HG02973 (cell line): Measurements from ENCODE around the gene NOL3.

Experiments used
- ATAC-seq: cut with Tn5 transposase; IDR thresholded peaks from one replicate; pipeline ENCODE4 v1.9.1; 2021; ENCODE audit warnings: moderate library complexity; ENCODE audit not compliant: unreplicated experiment

NOL3 gene

GRCh38 chr16:67204076-67204475 lies 33.7 kb downstream of the NOL3 start:
- no peak for ATAC-seq

- ATAC-seq, result no peak
Measured at GRCh38 chr16:67206129-67206837, 35.9 kb downstream of the NOL3 start.

GRCh38 chr16:67206838-67207248 lies 36.5 kb downstream of the NOL3 start:
- no peak for ATAC-seq

- no peak for ATAC-seq
Measured at GRCh38 chr16:67207249-67208091, 37.1 kb downstream of the NOL3 start.

GRCh38 chr16:67208154-67208896 lies 38.0 kb downstream of the NOL3 start:
- no peak for ATAC-seq

- ATAC-seq, result no peak
Measured at GRCh38 chr16:67209565-67209964, 39.2 kb downstream of the NOL3 start.

GRCh38 chr16:67210069-67210937 lies 40.0 kb downstream of the NOL3 start:
- ATAC-seq, result no peak

- no peak for ATAC-seq
Measured at GRCh38 chr16:67211674-67212073, 41.3 kb downstream of the NOL3 start.

GRCh38 chr16:67212766-67213165 lies 42.4 kb downstream of the NOL3 start:
- ATAC-seq, result no peak

GRCh38 chr16:67213197-67214019 lies 43.1 kb downstream of the NOL3 start:
- ATAC-seq, result no peak

- ATAC-seq, result no peak
Measured at GRCh38 chr16:67215706-67216105, 45.4 kb downstream of the NOL3 start.

GRCh38 chr16:67216612-67217490 lies 46.5 kb downstream of the NOL3 start:
- ATAC-seq, result no peak

- ATAC-seq, result no peak
Measured at GRCh38 chr16:67223992-67224391, 53.7 kb downstream of the NOL3 start.
